Measurements from ENCODE around the gene MACROD1.

Gene MACROD1

DNA sequence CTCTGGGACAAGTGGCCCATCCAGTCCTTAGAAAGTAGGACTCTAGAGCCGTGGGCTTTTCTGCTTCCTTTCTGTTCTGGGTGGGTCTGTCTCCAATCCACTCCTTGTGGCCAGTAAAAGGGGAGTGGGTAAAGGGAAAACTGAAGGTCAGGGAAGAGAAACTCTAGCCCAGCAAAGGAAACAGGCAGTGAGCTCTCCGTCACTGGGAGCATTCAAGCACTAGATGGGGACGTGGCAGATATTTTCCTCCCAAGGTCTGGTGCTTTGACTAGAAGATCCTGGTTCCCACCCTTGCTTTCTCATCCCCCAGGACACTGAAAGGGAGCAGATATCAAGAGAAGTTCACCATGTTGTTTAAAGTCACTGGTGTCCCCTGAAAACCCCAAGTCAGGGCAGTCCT is 42.2 kb downstream of the MACROD1 start:
- Histone ChIP-seq H3K4me2 (ENCODE audit: low read depth, low read length, poor library complexity, severe bottlenecking) (no peak overlapping the region), H2AFZ (ENCODE audit: low read depth, low read length, severe bottlenecking) (no peak overlapping the region), H3K27me3 (ENCODE audit: low read length) (no peaks in the 10 kb centered on the region), H3K4me3 (ENCODE audit: insufficient read depth, low read length, poor library complexity, severe bottlenecking) (no peak overlapping the region), H3K9me3 (ENCODE audit: insufficient read depth, low read length) (no peaks in the 10 kb centered on the region), H3K9me2 (replicated peaks; ENCODE audit: insufficient read depth, low read length) (no peaks in the 10 kb centered on the region), H3K9ac (ENCODE audit: low read length) (no peak overlapping the region), H3K36me3 (ENCODE audit: low read length) (no peaks in the 10 kb centered on the region), H3F3A (ENCODE audit: insufficient read depth) (no peaks in the 10 kb centered on the region), H4K20me1 (ENCODE audit: low read depth, low read length) (no peaks in the 10 kb centered on the region), H3K27ac (ENCODE audit: low read depth, low read length) (no peak overlapping the region), H3K79me2 (ENCODE audit: insufficient read depth, low read length) (no peaks in the 10 kb centered on the region)
- TF ChIP-seq, protein P1, sequence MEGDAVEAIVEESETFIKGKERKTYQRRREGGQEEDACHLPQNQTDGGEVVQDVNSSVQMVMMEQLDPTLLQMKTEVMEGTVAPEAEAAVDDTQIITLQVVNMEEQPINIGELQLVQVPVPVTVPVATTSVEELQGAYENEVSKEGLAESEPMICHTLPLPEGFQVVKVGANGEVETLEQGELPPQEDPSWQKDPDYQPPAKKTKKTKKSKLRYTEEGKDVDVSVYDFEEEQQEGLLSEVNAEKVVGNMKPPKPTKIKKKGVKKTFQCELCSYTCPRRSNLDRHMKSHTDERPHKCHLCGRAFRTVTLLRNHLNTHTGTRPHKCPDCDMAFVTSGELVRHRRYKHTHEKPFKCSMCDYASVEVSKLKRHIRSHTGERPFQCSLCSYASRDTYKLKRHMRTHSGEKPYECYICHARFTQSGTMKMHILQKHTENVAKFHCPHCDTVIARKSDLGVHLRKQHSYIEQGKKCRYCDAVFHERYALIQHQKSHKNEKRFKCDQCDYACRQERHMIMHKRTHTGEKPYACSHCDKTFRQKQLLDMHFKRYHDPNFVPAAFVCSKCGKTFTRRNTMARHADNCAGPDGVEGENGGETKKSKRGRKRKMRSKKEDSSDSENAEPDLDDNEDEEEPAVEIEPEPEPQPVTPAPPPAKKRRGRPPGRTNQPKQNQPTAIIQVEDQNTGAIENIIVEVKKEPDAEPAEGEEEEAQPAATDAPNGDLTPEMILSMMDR (IDR thresholded peaks at IDR 0.05; ENCODE audit: insufficient read depth, low read length, poor library complexity, severe bottlenecking): no peak
- no peak for TF ChIP-seq EZH2phosphoT487 (conservative IDR thresholded peaks at IDR 0.05; ENCODE audit: low read length)

DNA sequence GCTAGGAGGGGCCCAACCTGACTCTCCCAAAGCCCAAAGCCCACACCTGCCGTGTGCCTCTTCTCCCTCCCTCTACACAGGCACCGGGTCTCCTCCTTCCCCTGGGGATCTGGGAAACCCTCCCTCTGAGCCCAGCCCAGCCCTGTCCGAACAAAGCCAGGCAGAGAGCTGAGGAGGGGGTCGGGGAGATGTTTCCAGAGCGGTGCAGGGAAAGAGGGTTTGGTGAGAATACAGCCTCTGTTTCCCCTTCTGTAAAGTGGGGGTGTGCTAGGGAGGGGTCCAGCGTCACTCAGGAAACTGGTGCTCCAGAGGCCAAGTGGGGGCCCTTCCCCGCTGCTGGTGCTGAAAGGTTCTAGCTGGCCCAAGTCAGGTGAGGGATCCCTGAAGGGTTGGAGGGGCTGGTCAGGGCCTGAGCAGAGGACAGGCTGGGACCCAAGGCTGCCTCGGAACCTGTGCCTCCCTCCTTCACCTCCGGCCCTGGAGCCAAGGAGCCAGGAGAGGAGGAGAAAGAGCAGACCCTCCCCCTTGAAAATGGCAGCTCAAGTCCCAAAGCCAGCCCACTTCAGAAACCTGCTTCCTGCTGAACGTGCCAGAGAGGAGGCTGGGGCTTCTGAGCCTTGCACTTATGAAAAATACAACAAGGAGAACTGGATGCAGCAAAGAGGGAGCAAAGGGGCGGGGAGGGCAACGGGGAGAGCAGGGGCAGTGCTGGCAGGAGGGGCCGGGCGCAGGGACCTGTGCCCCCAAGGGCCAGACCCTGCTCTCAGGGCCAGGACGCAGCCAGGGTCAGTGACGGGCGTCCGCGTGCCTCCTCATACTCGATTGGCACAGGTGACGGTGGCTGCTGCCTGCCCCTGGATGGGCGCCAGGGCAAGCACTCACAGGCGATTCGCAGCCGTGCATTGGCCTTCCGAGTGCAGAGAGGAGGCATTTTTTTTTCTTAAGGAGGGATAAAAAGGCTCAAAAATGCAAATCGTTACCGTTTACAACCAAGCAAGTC is 43.2 kb downstream of the MACROD1 start:
- no peak overlapping the region for H2AFZ ChIP-seq (ENCODE audit: low read depth, low read length, severe bottlenecking)
- no peaks in the 10 kb centered on the region for H3K27me3 ChIP-seq (ENCODE audit: low read length)
- H4K20me1 ChIP-seq (ENCODE audit: low read depth, low read length): no peaks in the 10 kb centered on the region
- no peaks in the 10 kb centered on the region for H3K36me3 ChIP-seq (ENCODE audit: low read length)
- no peaks in the 10 kb centered on the region for H3F3A ChIP-seq (ENCODE audit: insufficient read depth)
- no peak overlapping the region for H3K4me3 ChIP-seq (ENCODE audit: insufficient read depth, low read length, poor library complexity, severe bottlenecking)
- H3K9me3 ChIP-seq (ENCODE audit: insufficient read depth, low read length): no peaks in the 10 kb centered on the region
- no peak overlapping the region for H3K9ac ChIP-seq (ENCODE audit: low read length)
- no peak for TF ChIP-seq EZH2phosphoT487 (conservative IDR thresholded peaks at IDR 0.05; ENCODE audit: low read length)
- TF ChIP-seq, protein P1 (IDR thresholded peaks at IDR 0.05; ENCODE audit: insufficient read depth, low read length, poor library complexity, severe bottlenecking): no peak
- no peak overlapping the region for H3K4me2 ChIP-seq (ENCODE audit: low read depth, low read length, poor library complexity, severe bottlenecking)
- H3K79me2 ChIP-seq (ENCODE audit: insufficient read depth, low read length): no peaks in the 10 kb centered on the region
- no peaks in the 10 kb centered on the region for H3K9me2 ChIP-seq (replicated peaks; ENCODE audit: insufficient read depth, low read length)
- no peak overlapping the region for H3K27ac ChIP-seq (ENCODE audit: low read depth, low read length)

DNA sequence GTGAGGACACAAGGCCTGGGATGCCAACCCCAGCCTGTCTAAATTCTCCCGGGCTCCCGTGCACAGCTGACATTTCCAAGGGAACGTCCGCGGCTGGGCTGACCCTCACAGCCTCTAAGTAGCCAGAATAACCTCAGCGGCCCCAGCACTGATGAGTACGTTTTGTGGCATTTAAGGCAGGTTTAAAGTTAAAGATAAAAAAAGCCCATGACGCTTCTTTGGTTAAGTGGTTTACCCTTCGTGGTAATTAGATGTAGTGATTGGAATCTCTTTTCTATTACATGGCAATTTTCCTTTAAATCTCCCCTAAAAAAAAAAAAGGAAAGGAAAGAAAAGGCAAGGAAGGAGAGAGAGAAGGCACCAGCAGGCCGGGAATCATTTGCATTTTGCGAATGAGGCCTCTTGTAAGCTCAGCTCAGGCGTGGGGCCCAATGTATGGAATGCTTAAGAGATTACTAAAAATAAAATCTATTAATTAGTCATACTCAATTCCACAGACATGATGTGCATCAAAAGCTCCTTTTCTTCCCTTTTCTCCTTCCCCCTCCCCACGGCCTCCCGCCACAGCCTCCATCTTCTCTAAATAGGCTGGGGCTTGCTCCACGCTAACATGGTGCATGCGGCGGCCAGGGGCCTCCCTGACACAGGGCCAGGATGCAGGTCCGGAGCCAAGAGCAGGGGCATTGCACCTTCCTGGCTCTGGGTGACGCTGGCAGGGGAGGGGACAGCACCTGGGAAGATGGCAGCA is 44.1 kb downstream of the MACROD1 start:
- Histone ChIP-seq H3K36me3 (ENCODE audit: low read length) (no peaks in the 10 kb centered on the region), H3K9me2 (replicated peaks; ENCODE audit: insufficient read depth, low read length) (no peaks in the 10 kb centered on the region), H3K27ac (ENCODE audit: low read depth, low read length) (no peak overlapping the region), H2AFZ (ENCODE audit: low read depth, low read length, severe bottlenecking) (no peak overlapping the region), H3K79me2 (ENCODE audit: insufficient read depth, low read length) (no peaks in the 10 kb centered on the region), H3K4me3 (ENCODE audit: insufficient read depth, low read length, poor library complexity, severe bottlenecking) (no peak overlapping the region), H4K20me1 (ENCODE audit: low read depth, low read length) (no peaks in the 10 kb centered on the region), H3K27me3 (ENCODE audit: low read length) (no peaks in the 10 kb centered on the region), H3K9ac (ENCODE audit: low read length) (no peak overlapping the region), H3K4me2 (ENCODE audit: low read depth, low read length, poor library complexity, severe bottlenecking) (no peak overlapping the region), H3F3A (ENCODE audit: insufficient read depth) (no peaks in the 10 kb centered on the region), H3K9me3 (ENCODE audit: insufficient read depth, low read length) (no peaks in the 10 kb centered on the region)
- TF ChIP-seq EZH2phosphoT487 (conservative IDR thresholded peaks at IDR 0.05; ENCODE audit: low read length): no peak
- TF ChIP-seq, protein P1 (IDR thresholded peaks at IDR 0.05; ENCODE audit: insufficient read depth, low read length, poor library complexity, severe bottlenecking): no peak
